ENCODE results near the gene CRAT. TPM values are rescaled to one million over a fixed set of nuclear protein-coding genes. Genes with fewer than 3 reads are reported as not detected.

Gene CRAT
- total RNA-seq, 1 donor from 2014 or later = 28.7 TPM

DNA sequence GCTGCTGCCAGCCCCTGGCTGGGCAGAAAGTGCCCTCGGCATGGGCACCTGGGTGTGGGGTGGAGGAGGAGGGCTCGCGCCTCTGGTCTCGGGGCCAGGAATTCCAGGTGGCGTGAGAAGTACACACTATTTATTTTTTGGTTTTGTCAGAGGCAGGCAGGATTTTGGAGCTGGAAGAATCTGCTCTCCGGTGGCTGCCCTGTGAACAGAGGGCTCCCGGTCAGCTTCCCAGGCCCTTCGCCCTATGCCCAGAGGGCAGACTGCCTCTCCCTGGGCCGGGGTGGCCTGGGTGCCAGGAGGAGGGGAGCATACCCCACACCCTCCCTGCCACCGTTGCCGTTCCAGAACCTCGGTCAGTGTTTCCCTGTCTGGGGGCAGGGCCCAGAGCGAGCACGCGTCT is 21.3 kb downstream of the CRAT start:
- no peak for DNase-seq

DNA sequence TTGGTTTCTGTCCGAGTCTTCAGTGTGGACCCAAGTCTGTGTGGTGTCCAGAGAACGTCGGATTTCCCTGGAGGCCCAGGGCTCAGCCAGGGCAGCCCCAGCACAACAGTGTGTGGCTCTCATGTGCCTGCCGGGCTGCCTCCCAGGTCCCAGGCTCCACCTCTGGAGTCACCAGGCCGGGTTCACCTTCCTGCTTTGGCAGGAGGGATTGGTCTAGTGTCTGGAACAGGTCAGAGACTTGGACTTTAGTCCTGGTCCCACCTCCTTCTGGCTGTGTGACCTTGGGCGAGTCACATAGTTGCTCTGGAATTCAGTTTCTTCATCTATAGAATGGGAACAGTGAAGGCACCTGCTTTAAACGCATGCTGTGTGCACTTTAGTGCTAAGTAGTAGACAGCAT is 26.5 kb downstream of the CRAT start:
- no peak for DNase-seq

DNA sequence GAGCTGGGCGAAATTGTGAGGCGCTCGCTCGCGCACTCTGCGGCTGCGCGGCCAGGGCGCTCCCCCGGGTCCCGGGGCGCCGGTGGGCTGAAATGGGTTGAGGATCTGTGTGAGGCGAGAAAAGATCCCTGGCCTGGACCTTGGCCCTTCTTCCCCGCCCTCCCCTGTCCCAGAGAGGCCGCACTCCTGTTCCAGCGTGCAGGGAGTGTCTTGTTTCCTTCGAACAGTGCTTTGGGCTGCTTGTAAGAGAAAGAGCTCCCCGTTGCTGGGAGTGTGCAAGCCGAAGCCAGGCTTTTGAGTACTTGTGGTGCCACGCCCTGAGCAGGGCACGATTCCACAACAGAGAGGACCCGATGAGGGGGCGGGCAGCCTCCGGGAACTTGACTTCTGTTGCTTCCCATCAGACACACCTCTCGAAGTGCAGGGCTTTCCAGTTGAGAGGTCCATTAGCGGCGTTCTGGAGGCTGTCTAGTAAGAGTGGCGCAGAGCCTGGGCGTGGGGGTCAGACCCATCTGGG is 29.1 kb downstream of the CRAT start:
- DNase-seq = peak; percentile 48

DNA sequence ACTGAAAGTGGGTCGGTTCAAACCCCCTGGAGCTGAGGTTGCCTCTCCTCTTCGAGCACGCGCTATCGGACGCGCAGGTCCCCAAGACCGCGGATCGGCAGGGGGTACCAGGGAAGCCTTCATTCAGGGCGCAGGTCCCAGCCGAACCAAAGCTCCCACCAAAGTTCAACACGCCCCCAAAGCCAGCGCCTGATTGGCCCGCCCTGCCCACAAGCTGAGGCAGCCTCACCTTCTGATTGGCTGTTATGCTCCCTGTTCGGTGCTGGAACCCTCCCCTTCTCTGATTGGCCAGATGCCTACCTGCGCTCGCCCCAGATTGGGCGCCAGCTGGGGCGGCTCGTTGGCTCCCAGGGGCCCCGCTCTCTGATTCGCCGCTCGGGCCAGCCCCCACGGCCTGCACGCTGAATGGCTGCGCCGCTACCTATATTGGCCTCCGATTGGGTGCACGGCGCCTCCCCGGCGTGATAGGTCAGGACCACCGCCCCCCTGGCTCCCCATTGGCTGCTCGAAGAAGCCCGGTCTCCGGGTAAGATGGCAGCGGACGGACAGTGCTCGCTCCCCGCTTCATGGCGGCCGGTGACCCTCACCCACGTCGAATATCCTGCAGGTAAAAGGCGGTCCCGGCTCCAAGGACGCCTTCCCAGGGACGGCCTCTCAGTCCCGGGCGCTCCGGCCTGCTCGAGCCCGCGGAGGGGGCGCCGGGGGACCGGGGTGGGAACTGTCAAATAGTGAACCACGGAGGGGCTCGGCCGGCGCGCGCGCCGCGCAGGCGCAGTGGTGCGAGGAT is 29.8 kb downstream of the CRAT start, which contains the start of gene DOLPP1:
TSS of gene DOLPP1 (plus strand) at position 511 of the 787 bp plus-strand sequence. CDS start at position 532, 21 bp downstream.
- DNase-seq = peak; percentile 99

DNA sequence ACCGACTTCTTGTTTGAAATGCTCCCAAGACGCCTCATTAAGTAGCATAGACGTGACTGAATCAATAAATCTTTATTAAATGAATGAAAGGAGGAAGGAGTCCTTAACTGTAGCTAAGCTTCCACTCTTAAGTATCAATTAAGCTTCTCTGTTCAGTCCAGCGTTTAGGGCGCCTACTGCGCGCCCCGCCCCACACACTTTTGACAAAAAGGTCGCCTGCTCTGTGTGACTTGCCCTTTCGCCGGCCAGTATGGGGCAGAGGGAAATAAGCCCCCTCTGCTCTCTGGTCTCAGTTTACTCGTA is 30.3 kb downstream of the CRAT start:
- DNase-seq = no peak

DNA sequence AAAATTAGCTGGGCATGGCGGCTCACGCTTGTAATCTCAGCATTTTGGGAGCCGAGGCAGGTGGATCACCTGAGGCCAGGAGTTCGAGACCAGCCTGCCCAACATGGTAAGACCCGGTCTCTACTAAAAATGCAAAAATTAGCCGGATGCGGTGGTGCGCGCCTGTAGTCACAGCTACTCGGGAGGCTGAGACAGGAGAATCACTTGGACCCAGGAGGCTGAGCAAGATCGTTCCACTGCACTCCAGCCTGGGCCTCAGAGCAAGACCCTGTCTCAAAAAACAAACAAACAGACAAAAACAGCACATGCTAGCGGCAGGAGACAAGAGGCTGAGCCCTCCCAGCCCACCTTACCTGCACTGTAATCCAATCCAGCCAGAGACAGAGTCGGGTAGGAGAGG is 30.8 kb downstream of the CRAT start:
- DNase-seq = no peak

DNA sequence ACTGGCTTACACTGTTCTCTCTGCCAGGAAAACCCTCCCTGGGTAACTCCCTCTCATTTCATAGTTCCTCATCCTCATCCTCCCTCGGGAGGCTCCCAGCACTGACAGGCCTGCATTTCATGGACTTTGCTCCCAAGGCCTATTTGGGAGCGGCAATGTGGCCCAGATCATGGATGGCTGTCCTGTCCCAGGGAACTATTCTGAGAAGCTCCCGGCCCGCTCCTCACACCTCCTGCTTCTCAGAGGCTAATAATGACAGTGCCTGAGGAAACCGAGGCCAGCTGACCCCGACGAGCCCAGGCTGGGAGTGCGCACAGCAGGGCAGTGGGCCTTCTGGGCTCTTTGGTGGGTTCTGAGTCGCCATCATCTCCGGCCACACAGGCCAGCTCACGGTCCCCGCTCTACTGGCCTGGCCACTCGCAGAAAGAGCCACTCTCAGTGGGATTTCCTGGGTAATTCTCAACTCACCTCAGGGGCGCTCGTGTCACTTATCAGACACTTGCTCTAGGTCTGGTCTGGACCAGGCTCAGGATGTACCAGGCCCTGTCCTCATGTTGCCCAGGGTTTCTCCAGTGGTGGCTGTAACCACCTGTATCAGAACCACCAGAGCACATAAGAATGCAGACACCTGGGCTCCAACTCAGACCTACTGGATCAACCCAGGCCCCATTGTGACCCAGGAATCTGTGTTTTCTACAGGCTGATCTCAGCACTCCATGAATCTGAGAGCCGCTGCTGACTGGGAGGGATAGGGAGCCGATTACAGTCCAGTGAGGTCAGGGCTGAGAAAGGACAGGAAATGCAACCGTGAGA is 31.7 kb downstream of the CRAT start:
- DNase-seq = no peak

DNA sequence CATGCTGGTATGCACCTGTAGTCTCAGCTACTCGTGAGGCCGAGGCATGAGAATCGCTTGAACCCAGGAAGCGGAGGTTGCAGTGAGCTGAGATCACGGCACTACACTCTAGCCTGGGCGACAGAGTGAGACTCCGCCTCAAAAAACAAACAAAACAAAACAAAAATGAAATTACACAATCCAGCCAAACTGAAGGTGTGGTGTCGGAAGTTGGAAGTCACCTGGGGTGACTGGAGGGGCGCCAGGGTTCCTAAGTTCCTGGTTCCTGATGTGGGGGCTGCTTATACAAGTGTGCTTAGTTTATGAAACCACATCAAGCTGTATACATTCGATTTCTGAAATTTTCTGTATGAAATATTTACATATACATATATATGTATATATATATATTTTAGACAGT is 33.4 kb downstream of the CRAT start:
- DNase-seq = no peak

DNA sequence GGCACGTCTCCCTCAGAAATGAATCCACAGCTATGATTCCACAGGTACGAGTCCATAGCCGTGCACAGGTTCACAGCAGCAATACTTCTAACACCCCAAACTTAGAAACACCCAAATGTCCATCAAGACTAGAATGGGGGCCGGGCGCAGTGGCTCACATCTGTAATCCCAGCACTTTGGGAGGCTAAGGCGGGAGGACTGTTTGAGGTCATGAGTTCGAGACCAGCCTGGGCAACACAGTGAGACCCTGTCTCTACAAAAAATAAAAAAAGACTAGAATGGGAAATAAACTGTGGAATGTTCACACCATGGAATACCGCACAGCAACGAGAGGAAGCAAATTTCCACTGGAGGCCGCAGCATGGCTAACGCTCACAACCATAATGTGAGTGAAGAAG is 34.0 kb downstream of the CRAT start:
- no peak for DNase-seq

DNA sequence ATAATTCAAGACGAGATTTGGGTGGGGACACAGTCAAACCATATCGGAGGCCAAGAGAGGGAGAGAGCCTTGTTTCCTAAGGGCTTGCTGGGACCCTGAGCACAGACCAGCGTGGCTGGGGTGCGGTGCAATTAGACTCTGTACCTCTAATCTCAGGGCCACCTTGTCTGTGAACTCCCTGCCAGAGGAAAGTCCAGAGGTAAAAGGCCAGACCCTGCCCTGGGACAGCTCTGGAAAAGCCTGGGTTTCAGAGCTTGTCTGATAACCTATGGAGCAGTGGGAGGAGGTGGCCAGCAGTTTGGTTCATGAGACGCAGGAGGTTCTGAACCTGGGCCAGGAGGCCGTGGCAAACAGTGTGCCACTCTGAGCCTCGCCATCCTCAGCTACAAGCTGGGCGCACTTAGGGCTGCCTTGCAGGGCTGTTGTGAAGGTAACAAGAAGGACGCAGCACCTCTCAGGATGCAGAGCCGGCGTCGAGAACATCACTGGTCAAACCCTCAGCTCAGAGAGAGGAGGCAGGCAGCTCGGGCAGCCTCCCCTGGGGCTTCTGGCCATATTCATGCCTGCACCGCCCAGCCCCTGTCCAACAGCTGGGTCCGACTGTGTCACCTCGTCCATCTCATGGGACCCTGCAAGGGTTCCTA is 34.5 kb downstream of the CRAT start:
- DNase-seq = no peak

DNA sequence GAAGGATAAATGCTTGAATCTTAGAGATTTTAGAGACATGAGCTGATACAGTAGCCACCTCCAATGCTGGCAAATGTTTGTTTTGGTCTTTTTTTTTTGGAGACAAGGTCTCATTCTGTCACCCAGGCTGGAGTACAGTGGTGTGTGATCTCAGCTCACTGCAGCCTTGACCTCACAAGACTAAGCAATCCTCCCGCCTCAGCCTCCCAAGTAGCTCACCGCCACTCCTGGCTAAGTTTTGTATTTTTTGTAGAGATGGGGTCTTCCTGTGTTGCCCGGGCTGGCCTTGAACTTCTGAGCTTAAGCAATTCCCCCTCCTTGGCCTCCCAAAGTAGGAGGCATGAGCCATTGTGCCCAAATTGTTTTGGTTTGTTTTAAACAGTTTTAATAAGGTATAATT is 36.5 kb downstream of the CRAT start:
- no peak for DNase-seq

DNA sequence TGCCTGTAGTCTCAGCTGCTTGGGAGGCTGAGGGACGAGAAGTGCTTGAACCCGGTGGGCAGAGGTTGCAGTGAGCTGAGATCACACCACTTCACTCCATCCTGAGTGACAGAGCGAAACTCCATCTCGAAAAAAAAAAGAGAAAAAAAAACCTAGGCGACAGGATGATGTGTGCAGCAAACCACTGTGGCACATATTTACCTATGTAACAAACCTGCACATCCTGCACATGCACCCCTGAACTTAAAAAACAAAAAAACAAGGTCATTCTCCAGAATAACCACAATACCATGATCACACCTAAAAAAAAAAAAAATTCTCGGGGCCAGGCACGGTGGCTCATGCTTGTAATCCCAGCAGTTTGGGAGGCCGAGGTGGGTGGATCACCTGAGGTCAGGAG is 37.2 kb downstream of the CRAT start:
- no peak for DNase-seq

DNA sequence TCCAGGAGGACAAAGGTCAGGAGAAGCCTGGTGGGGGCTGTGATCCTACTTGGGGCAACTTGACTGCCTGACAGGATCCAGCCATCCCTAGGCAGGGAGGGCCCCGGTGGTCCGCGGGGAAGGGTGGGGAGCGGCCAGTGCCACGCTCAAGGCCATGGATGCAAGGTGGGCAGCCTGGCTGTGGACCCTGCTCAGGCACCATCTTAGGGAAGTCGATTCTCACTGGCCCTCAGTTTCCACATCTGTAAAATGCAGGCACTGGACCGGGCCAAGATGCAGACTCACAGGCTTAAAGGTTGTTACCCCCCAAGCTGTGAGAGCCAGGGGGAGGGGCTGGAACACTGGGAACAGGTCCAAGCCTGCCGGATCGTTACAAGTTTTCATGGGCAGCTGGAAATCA is 38.4 kb downstream of the CRAT start:
- DNase-seq = no peak

DNA sequence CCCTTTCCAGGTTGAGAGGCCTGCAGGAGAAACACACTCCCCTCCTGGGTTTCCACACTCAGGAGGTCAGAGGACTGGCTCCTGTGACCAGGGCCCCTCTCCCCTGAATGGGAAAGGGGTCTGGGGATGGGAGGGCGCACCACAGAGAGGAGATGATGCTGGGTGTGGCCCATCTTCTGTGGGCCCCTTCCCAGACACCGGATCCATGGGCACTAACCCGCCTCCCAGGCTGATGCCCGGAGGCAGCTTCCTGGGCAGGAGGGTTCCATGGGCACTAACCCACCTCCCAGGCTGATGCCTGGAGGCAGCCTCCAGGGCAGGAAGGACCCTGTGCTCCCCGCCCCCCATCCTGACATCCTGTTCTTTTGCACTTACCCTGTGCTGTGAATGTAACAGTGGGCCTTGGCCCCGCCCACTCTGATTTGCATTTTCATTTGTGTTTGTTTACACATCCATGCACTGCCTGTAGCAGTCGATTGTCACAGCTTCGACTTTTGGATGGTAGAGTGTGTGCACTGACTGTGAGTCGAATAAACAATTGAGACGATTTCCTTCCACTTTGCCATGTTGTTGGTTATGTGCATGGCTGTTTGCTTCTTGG is 39.0 kb downstream of the CRAT start:
- no peak for DNase-seq

DNA sequence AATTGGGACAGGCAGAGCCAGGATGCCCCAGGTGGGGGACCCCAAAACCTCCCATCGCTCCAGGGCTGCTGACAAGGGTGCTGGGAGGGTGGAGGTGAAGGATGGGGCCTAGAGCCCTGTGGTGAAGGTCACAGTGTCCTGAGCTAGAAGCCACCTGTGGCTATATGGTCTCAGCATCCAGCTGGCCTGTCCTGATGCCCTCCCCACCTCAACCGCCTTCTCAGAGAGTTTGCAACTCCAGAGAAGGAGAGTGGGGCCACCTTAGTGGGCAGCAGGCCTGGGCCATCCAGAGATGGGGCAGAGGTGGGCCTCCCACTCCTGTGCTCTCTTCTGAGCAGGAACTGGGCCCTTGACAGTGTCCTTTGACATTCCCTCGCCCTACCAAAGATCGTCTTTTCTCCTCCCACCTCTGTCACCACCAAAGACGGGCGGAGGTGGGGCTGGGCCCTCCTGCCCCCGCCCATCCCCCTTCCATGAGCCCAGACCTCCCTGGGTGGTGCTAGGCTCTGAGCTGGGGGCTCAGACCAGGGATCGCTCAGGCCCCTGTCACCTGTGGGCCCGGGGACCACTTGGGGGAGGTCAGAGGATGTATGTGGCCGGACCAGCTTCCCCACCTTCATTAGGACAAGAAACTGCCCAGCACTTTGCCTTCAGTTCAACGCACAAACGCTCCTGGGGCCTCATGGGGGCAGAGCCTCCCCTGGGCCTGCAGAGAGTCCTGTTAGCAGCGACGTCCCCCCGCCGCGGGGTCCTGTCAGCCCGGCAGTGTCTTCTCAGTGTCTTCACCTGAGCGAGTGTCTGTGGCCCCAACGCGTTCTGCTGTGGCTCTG is 39.7 kb downstream of the CRAT start:
- DNase-seq = no peak

DNA sequence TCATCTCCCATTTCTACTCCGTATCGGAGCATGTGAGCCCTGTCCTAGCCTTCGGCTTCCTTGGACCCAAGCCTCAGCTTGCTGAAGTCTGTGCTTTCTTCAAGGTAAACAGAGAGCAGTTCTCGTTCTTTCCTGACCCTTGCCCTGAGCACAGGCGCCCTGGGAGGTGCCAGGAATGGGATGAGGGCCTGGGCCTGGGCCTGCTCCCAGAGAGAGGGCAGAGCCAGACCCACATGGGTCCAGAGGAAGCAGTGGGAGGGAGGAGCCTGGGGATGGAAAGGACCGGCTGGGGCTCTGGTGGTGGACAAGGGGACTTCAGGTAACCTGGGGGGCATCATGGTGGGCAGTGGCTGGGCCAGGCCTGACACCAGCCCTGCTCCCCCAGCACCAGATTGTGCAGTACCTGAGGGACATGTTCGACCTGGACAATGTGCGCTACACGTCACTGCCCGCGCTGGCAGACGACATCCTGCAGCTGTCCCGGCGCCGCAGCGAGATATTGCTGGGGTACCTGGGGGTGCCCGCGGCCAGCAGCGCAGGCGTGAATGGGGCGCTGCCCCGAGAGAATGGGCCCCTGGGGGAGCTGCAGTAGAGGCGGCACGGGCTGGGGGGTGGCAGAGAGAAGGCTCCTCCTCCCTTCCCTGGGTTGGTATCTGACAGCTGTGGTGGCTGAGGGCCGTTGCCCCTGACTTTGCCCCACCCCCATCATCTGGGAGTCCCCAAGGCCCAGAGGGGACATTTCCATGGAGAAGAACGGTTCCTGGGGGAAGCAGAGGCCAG is 40.5 kb downstream of the CRAT start:
- no peak for DNase-seq

DNA sequence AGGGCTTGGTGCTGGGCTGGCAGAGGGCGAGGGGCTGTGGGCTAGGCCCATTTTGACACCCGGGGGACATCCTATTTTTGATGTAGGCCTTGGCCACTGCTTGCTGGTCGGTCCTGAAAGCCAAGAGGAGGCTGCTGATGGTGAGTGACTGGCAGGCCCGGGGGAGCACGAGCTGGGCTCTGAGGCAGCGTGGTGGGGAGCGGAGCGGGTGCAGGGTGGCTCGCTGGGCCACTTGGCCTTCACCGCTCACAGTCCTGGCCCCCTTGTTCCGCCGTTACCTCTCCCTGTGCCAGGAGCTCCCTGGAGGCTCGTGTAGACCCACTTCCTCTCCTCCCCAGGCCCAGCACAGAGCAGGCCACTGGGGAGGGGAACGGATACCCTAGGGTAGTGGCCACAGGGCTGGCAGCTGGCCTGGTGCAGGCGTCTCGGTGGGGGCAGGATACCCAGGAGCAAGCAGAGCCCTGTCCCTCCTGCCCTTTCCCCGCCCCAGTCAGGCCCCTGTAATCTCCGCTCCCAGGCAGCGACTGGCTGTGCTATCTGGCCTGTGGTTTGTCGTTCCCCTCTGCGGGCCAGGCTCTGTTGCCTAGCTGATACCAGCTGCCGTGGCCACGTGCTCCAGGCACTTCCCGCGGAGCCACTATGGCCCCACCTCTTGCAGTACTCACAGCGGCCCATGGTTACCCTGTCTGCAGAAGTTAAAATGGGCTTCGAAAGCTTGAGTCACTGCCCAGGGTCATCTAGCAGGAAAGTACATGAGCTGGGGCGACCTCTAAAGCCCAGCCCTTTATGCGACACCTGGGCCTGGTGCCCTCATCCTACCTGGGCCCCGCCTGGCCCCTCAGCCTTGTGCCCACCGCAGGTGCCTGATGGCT is 41.4 kb downstream of the CRAT start:
- DNase-seq = no peak

DNA sequence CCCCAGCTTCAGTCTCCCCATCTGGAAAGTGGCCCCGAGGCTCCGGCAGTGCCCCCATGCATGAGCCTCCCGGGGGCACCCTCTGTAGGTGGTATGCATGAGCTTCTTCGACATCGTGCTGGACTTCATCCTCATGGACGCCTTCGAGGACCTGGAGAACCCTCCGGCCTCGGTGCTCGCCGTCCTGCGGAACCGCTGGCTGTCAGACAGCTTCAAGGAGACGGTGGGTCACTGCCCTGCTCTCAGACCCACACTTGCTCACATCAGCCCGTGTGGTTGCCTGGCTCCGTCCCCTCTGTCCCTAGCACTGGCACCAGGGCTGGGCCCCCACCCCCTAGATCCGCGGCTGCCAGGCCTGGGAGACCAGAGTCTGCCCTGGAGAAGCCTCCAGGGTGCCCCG is 42.5 kb downstream of the CRAT start:
- no peak for DNase-seq

DNA sequence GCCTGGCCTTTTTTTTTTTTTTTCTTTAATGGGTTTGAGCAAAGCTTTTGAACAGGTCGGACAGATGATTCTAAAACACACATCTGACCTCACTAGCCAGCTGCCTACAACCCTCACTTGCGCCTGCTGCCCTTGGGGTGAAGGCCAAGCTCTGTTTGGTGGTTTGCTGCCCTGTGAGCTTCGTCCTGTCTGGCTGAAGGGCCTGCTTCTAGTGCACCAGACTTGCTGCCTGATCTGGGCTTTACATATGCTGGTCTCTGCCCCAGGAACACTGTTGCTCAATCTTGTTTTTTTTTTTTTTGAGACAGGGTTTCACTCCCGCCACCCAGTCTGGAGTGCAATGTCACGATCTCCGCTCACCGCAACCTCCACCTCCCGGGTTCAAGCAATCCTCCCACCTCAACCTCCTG is 46.1 kb downstream of the CRAT start:
- DNase-seq = no peak

DNA sequence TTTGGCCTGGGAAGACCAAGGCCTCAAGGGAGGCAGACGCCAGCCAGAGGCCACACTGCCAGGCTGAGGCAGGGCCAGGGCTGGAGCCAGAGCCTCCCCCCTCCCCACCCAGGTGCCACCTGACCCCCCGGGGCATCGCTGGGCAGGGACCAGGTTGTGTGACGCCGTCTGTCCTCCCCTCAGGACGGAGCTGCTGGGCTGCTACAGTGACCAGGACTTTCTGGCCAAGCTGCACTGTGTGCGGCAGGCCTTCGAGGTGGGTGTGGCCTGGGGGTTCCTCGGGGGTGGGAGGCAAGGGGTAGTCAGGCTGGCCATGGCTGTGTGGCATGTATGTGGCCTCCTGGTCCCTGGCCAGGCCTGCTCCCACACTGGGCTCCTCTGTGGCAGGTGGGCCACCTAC is 47.5 kb downstream of the CRAT start:
- no peak for DNase-seq
